Measurements from ENCODE around the gene STXBP4. TPM values are rescaled to one million over a fixed set of nuclear protein-coding genes. Genes with fewer than 3 reads are reported as not detected.

The STXBP4 gene
- total RNA-seq, 3 donors from 2014 or later, result 4.6 to 15.4 (median 8.8) TPM

- intact Hi-C loops (cut with DNase I, micrococcal nuclease), result no loop called here
- Histone ChIP-seq H3K4me1 (ENCODE audit: low read depth) (peaks cover 12% of the 10 kb centered on the region), H3K4me3 (no peak overlapping the region), H3K36me3 (ENCODE audit: low read depth) (no peaks in the 10 kb centered on the region), H3K9me3 (no peaks in the 10 kb centered on the region)
- no peak for ATAC-seq
- no peak for TF ChIP-seq CTCF (IDR thresholded peaks at IDR 0.05)
- DNase-seq, result no peak
Measured at GRCh38 chr17:55122114-55122513, 153.5 kb downstream of the STXBP4 start.

- intact Hi-C loops (cut with DNase I, micrococcal nuclease), result no loop called here
- peaks cover 11% of the 10 kb centered on the region for H3K4me1 ChIP-seq (ENCODE audit: low read depth)
- no peak for TF ChIP-seq CTCF (IDR thresholded peaks at IDR 0.05)
- no peak overlapping the region for H3K4me3 ChIP-seq
- DNase-seq (peak; percentile 23 to 56 (median 27)), ATAC-seq (peak; percentile 99)
- no peaks in the 10 kb centered on the region for H3K36me3 ChIP-seq (ENCODE audit: low read depth)
- H3K9me3 ChIP-seq, result no peaks in the 10 kb centered on the region
Measured at GRCh38 chr17:55124730-55125360, 156.3 kb downstream of the STXBP4 start.

GRCh38 chr17:55133583-55133982 lies 165.0 kb downstream of the STXBP4 start:
- peak; percentile 51 for ATAC-seq
- TF ChIP-seq CTCF (IDR thresholded peaks at IDR 0.05), result no peak
- no peaks in the 10 kb centered on the region for H3K36me3 ChIP-seq (ENCODE audit: low read depth)
- H3K4me1 ChIP-seq (ENCODE audit: low read depth), result no peaks in the 10 kb centered on the region
- no peak for DNase-seq
- intact Hi-C loops (cut with DNase I, micrococcal nuclease), result no loop called here
- H3K4me3 ChIP-seq, result no peak overlapping the region
- H3K9me3 ChIP-seq, result no peaks in the 10 kb centered on the region

- DNase-seq, result no peak
- TF ChIP-seq CTCF (IDR thresholded peaks at IDR 0.05), result no peak
- no peaks in the 10 kb centered on the region for H3K36me3 ChIP-seq (ENCODE audit: low read depth)
- H3K4me1 ChIP-seq (ENCODE audit: low read depth), result no peaks in the 10 kb centered on the region
- ATAC-seq, result no peak
- no peak overlapping the region for H3K4me3 ChIP-seq
- no peaks in the 10 kb centered on the region for H3K9me3 ChIP-seq
- intact Hi-C loops (cut with DNase I, micrococcal nuclease), result no loop called here
Measured at GRCh38 chr17:55134486-55135157, 166.1 kb downstream of the STXBP4 start.

- intact Hi-C loops (cut with DNase I, micrococcal nuclease), result no loop called here
- H3K4me3 ChIP-seq, result no peak overlapping the region
- ATAC-seq, result no peak
Measured at GRCh38 chr17:55140809-55141208, 172.2 kb downstream of the STXBP4 start.

More at GRCh38 chr17:55140809-55141208, 172.2 kb downstream of the STXBP4 start:
- H3K36me3 ChIP-seq (ENCODE audit: low read depth), result no peaks in the 10 kb centered on the region
- no peak for TF ChIP-seq CTCF (IDR thresholded peaks at IDR 0.05)
- no peak for DNase-seq
- H3K9me3 ChIP-seq, result no peaks in the 10 kb centered on the region
- no peaks in the 10 kb centered on the region for H3K4me1 ChIP-seq (ENCODE audit: low read depth)

Data from mucosa of descending colon (tissue), 3 donors.